Spleen (tissue), 11 donors: ENCODE data around the gene DYDC2. TPM values are rescaled to one million over a fixed set of nuclear protein-coding genes. Genes with fewer than 3 reads are reported as not detected.

Experiments
- DNase-seq: peaks from one replicate; pipeline ENCODE4 v3.0.0-alpha.2; 2020
- H3K27ac ChIP-seq, 8 donors: fragments of 200-600 bp; sonication (generic) in 7 of 8; 1 replicate in 4 of 8; 2 replicates in 4 of 8; pipeline versions ENCODE4 v1.5.0 to v1.8.0; 2016 to 2021; ENCODE audit warnings: inconsistent platforms in 4 of 8, mild to moderate bottlenecking in 4 of 8, moderate library complexity in 1 of 8
- H3K27me3 ChIP-seq, 7 donors: fragments of 200-600 bp; sonication (generic) in 6 of 7; replicated peaks in 1 of 7; 1 replicate in 4 of 7; 2 replicates in 3 of 7; pipeline versions ENCODE4 v1.5.0 to v1.8.0; 2016 to 2021; ENCODE audit warnings: inconsistent platforms in 3 of 7, mild to moderate bottlenecking in 1 of 7
- H3K36me3 ChIP-seq, 6 donors: fragments of 200-600 bp; sonication (generic) in 5 of 6; 1 replicate in 4 of 6; 2 replicates in 2 of 6; pipeline versions ENCODE4 v1.5.0 to v1.8.0; 2016 to 2021; ENCODE audit warnings: inconsistent platforms in 2 of 6
- H3K4me1 ChIP-seq, 6 donors: fragments of 200-600 bp; sonication (generic) in 5 of 6; 1 replicate in 3 of 6; 2 replicates in 3 of 6; pipeline versions ENCODE4 v1.5.0 to v1.8.0; 2016 to 2021; ENCODE audit warnings: inconsistent platforms in 3 of 6
- H3K4me3 ChIP-seq, 8 donors: fragments of 200-600 bp; sonication (generic) in 7 of 8; 1 replicate in 4 of 8; 2 replicates in 4 of 8; pipeline versions ENCODE4 v1.5.0 to v1.8.0; 2016 to 2021; ENCODE audit warnings: inconsistent platforms in 4 of 8, mild to moderate bottlenecking in 4 of 8, moderate library complexity in 2 of 8
- H3K9me3 ChIP-seq, 8 donors: fragments of 200-600 bp; sonication (generic) in 7 of 8; 1 replicate in 4 of 8; 2 replicates in 4 of 8; pipeline versions ENCODE4 v1.5.0 to v1.8.0; 2016 to 2021; ENCODE audit warnings: inconsistent platforms in 4 of 8
- CTCF ChIP-seq, 11 experiments: fragments of 200-600 bp in 7 of 11; fragments of 450-650 bp in 4 of 11; sonication (generic) in 4 of 11; IDR thresholded peaks in 8 of 11; conservative IDR thresholded peaks in 3 of 11; 1 replicate in 7 of 11; 2 replicates in 4 of 11; pipeline versions ENCODE4 v1.4.0 to v1.8.0; 2016 to 2021; ENCODE audit warnings: antibody characterized with exemption in 11 of 11, inconsistent platforms in 4 of 11, mild to moderate bottlenecking in 1 of 11
- POLR2A ChIP-seq, 3 donors: fragments of 450-650 bp; IDR thresholded peaks; one replicate each; pipeline ENCODE4 v1.5.1; 2017; ENCODE audit warnings: antibody characterized with exemption in 3 of 3, mild to moderate bottlenecking in 1 of 3
- POLR2AphosphoS5 ChIP-seq, 3 donors: sonication (generic); formaldehyde crosslinking; IDR thresholded peaks; one replicate each; pipeline ENCODE4 v1.5.1; 2017; ENCODE audit warnings: antibody characterized with exemption in 3 of 3
- WGBS, 5 donors: extraction: QIAGEN DNeasy Blood & Tissue Kit in 3 of 5; methylation state at CpG; one replicate each; pipeline versions ENCODE4 v1.1.5 to v1.1.7; 2013 to 2018; 5-methylcytosine and 5-hydroxymethylcytosine counted together
- intact Hi-C: fragments of 100-400 bp; cut with DNase I; formaldehyde crosslinking; loops from one replicate; pipeline ENCODE4 v1.15.0; 2023; ENCODE audit warnings: low total_unique reads
- polyA plus RNA-seq, 3 donors: library from polyadenylated mRNA; stranded (reverse); fragments of 200-250 nt; gene quantifications; one replicate each; pipeline ENCODE4 v1.2.1, GENCODE V29; 2013
- total RNA-seq, 7 donors: library from RNA; depleted of rRNA in 3 of 7; stranded (reverse); fragments of >200 nt in 3 of 7; fragmentation: NEBNext Ultra II Directional in 4 of 7; extraction: Animal tissue kit (Norgen Biotek cat#: 25700) in 4 of 7; gene quantifications; one replicate each; pipeline versions ENCODE4 v1.1.0 to v1.2.1, GENCODE V29; 2016 to 2021
- donor health status: healthy with polysubstance abuse.
- donor health status: DM: no; HTN: no; CAD: no; lungs with moderate emphysema.
- donor health status: DM: no; HTN: no; CAD: no.
- donor health status: Bipolar disorder and iron deficiency.
- donor health status: healthy.
- donor health status: DM: no; HTN: no; CAD: no.
- donor health status: DM: yes; HTN: yes; CAD: no.

DYDC2 gene
- total and polyA plus RNA-seq, 10 donors: not detected

- no peaks in the 10 kb centered on the region for H3K4me1 ChIP-seq
- no peaks in the 10 kb centered on the region for H3K36me3 ChIP-seq
- TF ChIP-seq POLR2AphosphoS5 (IDR thresholded peaks at IDR 0.05) (no peak), CTCF (IDR thresholded peaks at IDR 0.05 in 8 of 11, conservative IDR thresholded peaks at IDR 0.05 in 3 of 11) (no peak), POLR2A (IDR thresholded peaks at IDR 0.05) (no peak)
- intact Hi-C loops: no loop called here
- DNase-seq: no peak
- H3K27ac ChIP-seq: no peak overlapping the region
- H3K4me3 ChIP-seq: no peak overlapping the region
- WGBS, 5 donors: 66 to 74% (median 69%) methylated on average over 8 of the region's 8 CpGs
- no peaks in the 10 kb centered on the region for H3K9me3 ChIP-seq
- H3K27me3 ChIP-seq: peaks cover 0 to 9% (median 0%) of the 10 kb centered on the region in 7 donors
Observed at GRCh38 chr10:80400136-80400804, 43.7 kb downstream of the DYDC2 start.

DNA sequence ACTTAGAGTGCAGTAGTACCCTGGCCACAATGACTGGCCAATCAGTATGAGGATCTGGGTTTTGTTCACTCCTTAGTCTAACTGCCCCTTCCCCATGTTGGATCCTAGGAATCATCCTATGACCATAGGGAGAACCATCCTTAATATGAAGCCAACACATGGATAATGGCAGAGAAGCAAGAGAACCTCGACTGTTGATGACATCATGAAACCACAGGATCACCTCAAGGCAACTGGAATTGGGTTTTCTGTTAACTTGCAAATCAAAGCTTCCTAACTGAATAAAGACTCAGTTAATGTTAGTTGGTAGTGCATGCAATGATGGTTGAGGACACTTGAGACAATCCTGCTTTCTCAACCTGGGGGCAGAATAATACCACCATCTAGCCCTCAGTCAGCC, 48.5 kb downstream of the DYDC2 start:
- no peak for DNase-seq
- H3K4me1 ChIP-seq: peaks cover 0 to 27% (median 17%) of the 10 kb centered on the region in 6 donors
- H3K27me3 ChIP-seq: peaks cover 0 to 23% (median 3%) of the 10 kb centered on the region in 7 donors
- no peak overlapping the region for H3K27ac ChIP-seq
- H3K36me3 ChIP-seq: no peaks in the 10 kb centered on the region
- 67 to 100% (median 79%) methylated on average over 1 of the region's 1 CpG for WGBS, 5 donors
- H3K9me3 ChIP-seq: no peaks in the 10 kb centered on the region
- intact Hi-C loops: no loop called here
- TF ChIP-seq POLR2A (IDR thresholded peaks at IDR 0.05) (no peak), POLR2AphosphoS5 (IDR thresholded peaks at IDR 0.05) (no peak)
- H3K4me3 ChIP-seq: no peak overlapping the region

- no peaks in the 10 kb centered on the region for H3K36me3 ChIP-seq
- H3K4me1 ChIP-seq: peaks cover 0 to 30% (median 18%) of the 10 kb centered on the region in 6 donors
- DNase-seq: no peak
- no peak overlapping the region for H3K4me3 ChIP-seq
- no peaks in the 10 kb centered on the region for H3K9me3 ChIP-seq
- H3K27ac ChIP-seq: no peak overlapping the region
- 70 to 87% (median 80%) methylated on average over 4 of the region's 4 CpGs for WGBS, 5 donors
- peaks cover 0 to 23% (median 3%) of the 10 kb centered on the region in 7 donors for H3K27me3 ChIP-seq
- TF ChIP-seq POLR2A (IDR thresholded peaks at IDR 0.05): no peak
- no peak for TF ChIP-seq POLR2AphosphoS5 (IDR thresholded peaks at IDR 0.05)
- TF ChIP-seq CTCF (IDR thresholded peaks at IDR 0.05 in 8 of 11, conservative IDR thresholded peaks at IDR 0.05 in 3 of 11): no peak
- intact Hi-C loops: no loop called here
Observed at GRCh38 chr10:80405626-80406025, 49.0 kb downstream of the DYDC2 start.

- H3K36me3 ChIP-seq: no peaks in the 10 kb centered on the region
- peaks cover 0 to 23% (median 3%) of the 10 kb centered on the region in 7 donors for H3K27me3 ChIP-seq
- WGBS, 5 donors: 58 to 80% (median 71%) methylated on average over 4 of the region's 4 CpGs
- no peak overlapping the region for H3K27ac ChIP-seq
- DNase-seq: no peak
- no peaks in the 10 kb centered on the region for H3K9me3 ChIP-seq
- no peak overlapping the region for H3K4me3 ChIP-seq
- H3K4me1 ChIP-seq: peaks cover 0 to 34% (median 21%) of the 10 kb centered on the region in 6 donors
- TF ChIP-seq POLR2A (IDR thresholded peaks at IDR 0.05): no peak
- no peak for TF ChIP-seq POLR2AphosphoS5 (IDR thresholded peaks at IDR 0.05)
- TF ChIP-seq CTCF (IDR thresholded peaks at IDR 0.05 in 8 of 11, conservative IDR thresholded peaks at IDR 0.05 in 3 of 11): no peak
- intact Hi-C loops: no loop called here
Observed at GRCh38 chr10:80406204-80406603, 49.6 kb downstream of the DYDC2 start.
